Ovary (tissue), 3 donors: Measurements from ENCODE around the gene KHDC3L.

ENCODE experiments used
- EP300 ChIP-seq: sonication (generic); formaldehyde crosslinking; IDR thresholded peaks from one replicate; pipeline ENCODE4 v1.6.1; 2017; ENCODE audit warnings: antibody characterized with exemption
- POLR2A ChIP-seq: fragments of 450-650 bp; IDR thresholded peaks from one replicate; pipeline ENCODE4 v1.6.1; 2017; ENCODE audit warnings: antibody characterized with exemption, mild to moderate bottlenecking, moderate library complexity
- TF ChIP-seq, protein P1 (sequence below), 3 donors: fragments of 450-650 bp in 2 of 3; fragments of 200-600 bp in 1 of 3; IDR thresholded peaks; one replicate each; pipeline versions ENCODE4 v1.5.1 to v1.8.0; 2016 to 2022; ENCODE audit warnings: antibody characterized with exemption in 3 of 3, mild to moderate bottlenecking in 1 of 3
- donor health status: DM: no; HTN: no; CAD: no.

GRCh38 chr6:73363537-73363875 is 1.0 kb downstream of the KHDC3L start:
- no peak for TF ChIP-seq EP300
- no peak for TF ChIP-seq POLR2A
- TF ChIP-seq, protein P1, sequence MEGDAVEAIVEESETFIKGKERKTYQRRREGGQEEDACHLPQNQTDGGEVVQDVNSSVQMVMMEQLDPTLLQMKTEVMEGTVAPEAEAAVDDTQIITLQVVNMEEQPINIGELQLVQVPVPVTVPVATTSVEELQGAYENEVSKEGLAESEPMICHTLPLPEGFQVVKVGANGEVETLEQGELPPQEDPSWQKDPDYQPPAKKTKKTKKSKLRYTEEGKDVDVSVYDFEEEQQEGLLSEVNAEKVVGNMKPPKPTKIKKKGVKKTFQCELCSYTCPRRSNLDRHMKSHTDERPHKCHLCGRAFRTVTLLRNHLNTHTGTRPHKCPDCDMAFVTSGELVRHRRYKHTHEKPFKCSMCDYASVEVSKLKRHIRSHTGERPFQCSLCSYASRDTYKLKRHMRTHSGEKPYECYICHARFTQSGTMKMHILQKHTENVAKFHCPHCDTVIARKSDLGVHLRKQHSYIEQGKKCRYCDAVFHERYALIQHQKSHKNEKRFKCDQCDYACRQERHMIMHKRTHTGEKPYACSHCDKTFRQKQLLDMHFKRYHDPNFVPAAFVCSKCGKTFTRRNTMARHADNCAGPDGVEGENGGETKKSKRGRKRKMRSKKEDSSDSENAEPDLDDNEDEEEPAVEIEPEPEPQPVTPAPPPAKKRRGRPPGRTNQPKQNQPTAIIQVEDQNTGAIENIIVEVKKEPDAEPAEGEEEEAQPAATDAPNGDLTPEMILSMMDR (IDR thresholded peaks at IDR 0.05), result no peak
